H1 (cell line): Measurements from ENCODE around the gene RAB31. TPM values are rescaled to one million over a fixed set of nuclear protein-coding genes. Genes with fewer than 3 reads are reported as not detected.

ENCODE experiments used
- CTCF ChIA-PET: fragments of 300-600 bp; sonication (Branson Sonifier 250); formaldehyde crosslinking; loops from one replicate; lab custom pipeline; 2021; ENCODE audit not compliant: partially characterized antibody; lab: Charles Lee
- POLR2A ChIA-PET: fragments of 300-600 bp; sonication (Branson Sonifier 250); formaldehyde crosslinking; loops from one replicate; lab custom pipeline; 2021; ENCODE audit warnings: inconsistent platforms; ENCODE audit not compliant: partially characterized antibody; lab: Charles Lee
- DNase-seq, 2 experiments: peaks; one replicate each; pipeline versions ENCODE4 v3.0.0 to v3.0.0-alpha.2; 2010 to 2022; ENCODE audit warnings: low spot score in 2 of 2, low read depth in 1 of 2, mixed read lengths in 1 of 2
- FAIRE-seq: peaks from 2 replicates; lab custom pipeline; 2011; peaks lifted over from hg19 to GRCh38; lab: Jason Lieb, UNC
- H2AFZ ChIP-seq: 2 replicates; pipeline ENCODE4 v1.8.1; 2012; ENCODE audit warnings: low read length, inconsistent platforms
- H2AK5ac ChIP-seq: 2 replicates; pipeline ENCODE4 v1.6.1; 2013; ENCODE audit warnings: low read depth, low read length
- H2BK120ac ChIP-seq: replicated peaks from 2 replicates; pipeline ENCODE3; 2013; ENCODE audit warnings: low read depth, low read length, inconsistent platforms
- H2BK12ac ChIP-seq: 2 replicates; pipeline ENCODE4 v1.6.1; 2013; ENCODE audit warnings: low read depth, low read length
- H2BK15ac ChIP-seq: 2 replicates; pipeline ENCODE4 v1.6.1; 2013; ENCODE audit warnings: low read length
- H2BK20ac ChIP-seq: 2 replicates; pipeline ENCODE4 v1.6.1; 2013; ENCODE audit warnings: low read length
- H2BK5ac ChIP-seq: 2 replicates; pipeline ENCODE4 v1.6.1; 2013; ENCODE audit warnings: low read depth, low read length
- H3K14ac ChIP-seq: 2 replicates; pipeline ENCODE4 v1.6.1; 2013; ENCODE audit warnings: inconsistent platforms; ENCODE audit not compliant: insufficient read length
- H3K18ac ChIP-seq: 2 replicates; pipeline ENCODE4 v1.6.1; 2013; ENCODE audit warnings: low read length; ENCODE audit errors: extremely low read depth
- H3K23ac ChIP-seq: 2 replicates; pipeline ENCODE4 v1.6.1; 2013; ENCODE audit warnings: inconsistent platforms; ENCODE audit not compliant: insufficient read length
- H3K23me2 ChIP-seq: 2 replicates; pipeline ENCODE4 v1.6.1; 2013; ENCODE audit warnings: low read depth, low read length
- H3K27ac ChIP-seq: 2 replicates; pipeline ENCODE4 v1.6.1; 2011; ENCODE audit warnings: low read depth, low read length, inconsistent platforms
- H3K27me3 ChIP-seq, 4 experiments: replicated peaks in 1 of 4; 1 replicate in 1 of 4; 2 replicates in 3 of 4; pipeline versions ENCODE4 v1.6.1 to v1.8.1; 2011 to 2013; ENCODE audit warnings: low read length in 3 of 4, mild to moderate bottlenecking in 3 of 4, inconsistent platforms in 2 of 4, mixed read lengths in 2 of 4, moderate library complexity in 1 of 4; ENCODE audit not compliant: control insufficient read depth in 3 of 4, insufficient read depth in 3 of 4; ENCODE audit errors: extremely low read depth in 1 of 4
- H3K36me3 ChIP-seq, 4 experiments: 2 replicates each; pipeline versions ENCODE4 v1.6.1 to v1.8.1; 2011 to 2013; ENCODE audit warnings: mild to moderate bottlenecking in 4 of 4, low read length in 3 of 4, moderate library complexity in 2 of 4, control low read depth in 1 of 4, inconsistent platforms in 1 of 4; ENCODE audit not compliant: insufficient read depth in 4 of 4, control insufficient read depth in 2 of 4
- H3K4ac ChIP-seq: replicated peaks from 2 replicates; pipeline ENCODE3; 2013; ENCODE audit warnings: low read length, low read depth, mixed read lengths, inconsistent platforms; ENCODE audit not compliant: insufficient read length
- H3K4me1 ChIP-seq, 4 experiments: replicated peaks in 1 of 4; 1 replicate in 1 of 4; 2 replicates in 3 of 4; pipeline versions ENCODE4 v1.6.1 to v1.8.1; 2011 to 2013; ENCODE audit warnings: low read length in 3 of 4, inconsistent platforms in 2 of 4, mixed read lengths in 1 of 4; ENCODE audit not compliant: insufficient read depth in 4 of 4, control insufficient read depth in 3 of 4
- H3K4me2 ChIP-seq, 2 experiments: 2 replicates each; pipeline versions ENCODE4 v1.6.1 to v1.8.1; 2011 to 2013; ENCODE audit warnings: low read depth in 2 of 2, low read length in 2 of 2, control low read depth in 1 of 2, inconsistent platforms in 1 of 2, mild to moderate bottlenecking in 1 of 2; ENCODE audit not compliant: insufficient read depth in 1 of 2
- H3K4me3 ChIP-seq, 4 experiments: fragments of 200-600, 300-600 bp in 1 of 4; sonication (generic), shearing (Covaris generic), sonication (Bioruptor Twin) in 1 of 4; 2 replicates each; pipeline versions ENCODE4 v1.5.1 to v1.8.1; 2011 to 2016; ENCODE audit warnings: low read length in 4 of 4, low read depth in 3 of 4, control low read depth in 2 of 4, inconsistent platforms in 2 of 4, mild to moderate bottlenecking in 2 of 4, mixed read lengths in 1 of 4, moderate library complexity in 1 of 4; ENCODE audit not compliant: insufficient read depth in 2 of 4; ENCODE audit errors: extremely low read depth in 1 of 4
- H3K56ac ChIP-seq: replicated peaks from 2 replicates; pipeline ENCODE3; 2013; ENCODE audit warnings: low read depth, mild to moderate bottlenecking, mixed read lengths, low read length, inconsistent platforms; ENCODE audit not compliant: insufficient read length
- H3K79me1 ChIP-seq: 2 replicates; pipeline ENCODE4 v1.6.1; 2013; ENCODE audit warnings: low read depth, low read length, control low read depth
- H3K79me2 ChIP-seq, 2 experiments: 2 replicates each; pipeline versions ENCODE4 v1.6.1 to v1.8.1; 2012 to 2013; ENCODE audit warnings: low read length in 2 of 2, mild to moderate bottlenecking in 2 of 2, inconsistent platforms in 1 of 2; ENCODE audit not compliant: insufficient read depth in 2 of 2, control insufficient read depth in 1 of 2
- H3K9ac ChIP-seq, 4 experiments: replicated peaks in 1 of 4; 1 replicate in 1 of 4; 2 replicates in 3 of 4; pipeline versions ENCODE4 v1.6.1 to v1.8.1; 2011 to 2013; ENCODE audit warnings: low read depth in 3 of 4, low read length in 3 of 4, control low read depth in 2 of 4, mild to moderate bottlenecking in 2 of 4, moderate library complexity in 2 of 4, inconsistent platforms in 1 of 4; ENCODE audit errors: extremely low read depth in 1 of 4
- H3K9me3 ChIP-seq, 2 experiments: 2 replicates each; pipeline versions ENCODE4 v1.6.1 to v1.8.1; 2012 to 2013; ENCODE audit warnings: mild to moderate bottlenecking in 2 of 2, moderate library complexity in 2 of 2, control low read depth in 1 of 2, inconsistent platforms in 1 of 2, low read depth in 1 of 2, low read length in 1 of 2, mixed read lengths in 1 of 2; ENCODE audit not compliant: insufficient read depth in 2 of 2
- H4K20me1 ChIP-seq, 2 experiments: replicated peaks in 1 of 2; 2 replicates each; pipeline versions ENCODE3 to v1.8.1; 2011 to 2013; ENCODE audit warnings: inconsistent platforms in 2 of 2, low read length in 2 of 2, mild to moderate bottlenecking in 1 of 2; ENCODE audit not compliant: insufficient read depth in 2 of 2, control insufficient read depth in 1 of 2
- H4K5ac ChIP-seq: 2 replicates; pipeline ENCODE4 v1.6.1; 2013; ENCODE audit warnings: low read length, low read depth, mixed read lengths, inconsistent platforms; ENCODE audit not compliant: insufficient read length
- H4K8ac ChIP-seq: 2 replicates; pipeline ENCODE4 v1.8.0; 2013; ENCODE audit warnings: mild to moderate bottlenecking, moderate library complexity, low read length, inconsistent platforms; ENCODE audit not compliant: insufficient read depth; ENCODE audit errors: extremely low read depth
- H4K91ac ChIP-seq: replicated peaks from 2 replicates; pipeline ENCODE3; 2013; ENCODE audit warnings: low read length, mixed read lengths, inconsistent platforms; ENCODE audit not compliant: insufficient read length
- BRCA1 ChIP-seq: IDR thresholded peaks from 2 replicates; pipeline ENCODE4 v1.6.1; 2012; ENCODE audit warnings: low read depth, low read length, improper control_type of control experiment
- CHD2 ChIP-seq: IDR thresholded peaks from 2 replicates; pipeline ENCODE4 v1.6.1; 2012; ENCODE audit warnings: low read length, improper control_type of control experiment
- CTCF ChIP-seq, 3 experiments: IDR thresholded peaks; 1 replicate in 2 of 3; 2 replicates in 1 of 3; pipeline versions ENCODE4 v1.5.1 to v1.6.1; 2011; ENCODE audit warnings: low read length in 3 of 3, mild to moderate bottlenecking in 3 of 3, inconsistent platforms in 2 of 3, low read depth in 1 of 3, moderate library complexity in 1 of 3; ENCODE audit not compliant: insufficient read depth in 1 of 3; ENCODE audit errors: control extremely low read depth in 1 of 3
- EP300 ChIP-seq, 2 experiments: IDR thresholded peaks; 1 replicate in 1 of 2; 2 replicates in 1 of 2; pipeline ENCODE4 v1.6.1; 2011 to 2012; ENCODE audit warnings: low read depth in 2 of 2, low read length in 2 of 2, mild to moderate bottlenecking in 2 of 2, borderline replicate concordance in 1 of 2, inconsistent platforms in 1 of 2, moderate library complexity in 1 of 2
- GTF2F1 ChIP-seq: IDR thresholded peaks from 2 replicates; pipeline ENCODE4 v1.6.1; 2012; ENCODE audit warnings: low read depth, low read length, improper control_type of control experiment, borderline replicate concordance
- MAX ChIP-seq: IDR thresholded peaks from 2 replicates; pipeline ENCODE4 v1.6.1; 2012; ENCODE audit warnings: inconsistent platforms
- NRF1 ChIP-seq: IDR thresholded peaks from 2 replicates; pipeline ENCODE4 v1.6.1; 2011; ENCODE audit warnings: mild to moderate bottlenecking, low read depth, low read length, improper control_type of control experiment
- TAF7 ChIP-seq: optimal IDR thresholded peaks from 2 replicates; pipeline ENCODE3; 2011; ENCODE audit warnings: low read depth, mild to moderate bottlenecking, inconsistent platforms, low read length, moderate library complexity, borderline replicate concordance
- whole genome bisulfite sequencing, 2 experiments: shearing (Covaris generic) in 1 of 2; methylation state at CpG; one replicate each; pipeline versions ENCODE4 v1.1.6 to v1.1.7; 2013 to 2015; ENCODE audit warnings: low lambda C conversion rate in 2 of 2, mixed read lengths in 2 of 2, inconsistent platforms in 1 of 2, low coverage in 1 of 2, missing lambda C conversion rate in 1 of 2; ENCODE audit not compliant: insufficient replicate concordance in 2 of 2, insufficient coverage in 1 of 2, insufficient read length in 1 of 2; ENCODE audit errors: extremely low coverage in 1 of 2, missing lambda C conversion rate in 1 of 2; 5-methylcytosine and 5-hydroxymethylcytosine counted together
- polyA plus RNA-seq, 7 experiments: library from polyadenylated mRNA; depleted of rRNA in 3 of 7; stranded (reverse) in 5 of 7; unstranded in 2 of 7; fragments of >200 nt in 5 of 7; fragments of 200-250 nt in 2 of 7; gene quantifications; 1 replicate in 5 of 7; 2 replicates in 1 of 7; 4 replicates in 1 of 7; pipeline versions ENCODE4 v1.2.1 to v1.2.3, GENCODE V29; 2011 to 2013; ENCODE audit warnings: missing spikeins in 2 of 7, mixed read lengths in 2 of 7
- total RNA-seq: library from RNA; stranded (reverse); fragmentation: NEBNext Ultra II Directional; extraction: Animal tissue kit (Norgen Biotek cat#: 25700); gene quantifications from 2 replicates; pipeline ENCODE4 v1.2.1, GENCODE V29; 2021

RAB31 gene
- total and polyA plus RNA-seq, 2 of the 8 experiments (the other 6 are each of a cell fraction or from before 2014, with no cell fraction given) = 15.2 to 40.9 TPM

- Histone ChIP-seq H2BK15ac (no peak overlapping the region), H3K79me2 (no peaks in the 10 kb centered on the region), H3K4me3 (no peak overlapping the region), H4K5ac (no peak overlapping the region), H3K4ac (no peak overlapping the region), H3K14ac (no peak overlapping the region), H3K9ac (no peak overlapping the region), H4K20me1 (no peaks in the 10 kb centered on the region), H4K91ac (no peak overlapping the region), H3K23me2 (peaks cover 17% of the 10 kb centered on the region; the same call in 1 of the 2 replicates), H3K4me2 (no peak overlapping the region), H2AK5ac (no peak overlapping the region), H3K18ac (no peak overlapping the region), H3K56ac (no peak overlapping the region), H3K27ac (no peak overlapping the region), H3K27me3 (peaks cover 0 to 28% (median 23%) of the 10 kb centered on the region in 4 experiments; a peak in 5 of 7 replicates), H2BK120ac (no peak overlapping the region), H2AFZ (no peak overlapping the region), H2BK20ac (no peak overlapping the region), H4K8ac (no peak overlapping the region; the same call in 1 of the 2 replicates), H3K23ac (no peak overlapping the region), H3K9me3 (no peaks in the 10 kb centered on the region), H3K79me1 (no peaks in the 10 kb centered on the region), H3K4me1 (peaks cover 0 to 6% (median 2%) of the 10 kb centered on the region in 4 experiments; a peak in 5 of 7 replicates), H2BK12ac (no peak overlapping the region), H3K36me3 (no peaks in the 10 kb centered on the region), H2BK5ac (no peak overlapping the region)
- ChIA-PET CTCF (interaction anchor here (0.6 kb wide), 1 partner anchor 38 kb away, joined by 3 read pairs; no protein-coding TSS in a partner anchor), POLR2A (no interaction called here)
- TF ChIP-seq NRF1 (no peak), MAX (no peak), CTCF (IDR thresholded peaks at IDR 0.05; ENCODE audit: control extremely low read depth in 1 of 3, insufficient read depth in 1 of 3, low read depth in 1 of 3, low read length in 3 of 3) (no peak), BRCA1 (no peak), GTF2F1 (no peak), CHD2 (no peak), TAF7 (no peak), EP300 (IDR thresholded peaks at IDR 0.05; ENCODE audit: borderline replicate concordance in 1 of 2, low read depth in 2 of 2, low read length in 2 of 2) (no peak)
- WGBS, 2 experiments = 88% methylated on average over 11 of the region's 11 CpGs; no CpG with 5 or more reads in 1 of the 2 experiments
- FAIRE-seq = no peak
- DNase-seq = no peak
Measured at GRCh38 chr18:9704233-9705118, 3.6 kb upstream of the RAB31 start.
